GM12801 (cell line): ENCODE measurements around the gene ANKRD33B.

Source experiments
- CTCF ChIP-seq: IDR thresholded peaks from one replicate; pipeline ENCODE4 v1.5.1; 2011; ENCODE audit warnings: control low read depth; ENCODE audit not compliant: insufficient read length; ENCODE audit errors: extremely low read depth

ANKRD33B gene

GRCh38 chr5:10652151-10652550, 88.3 kb downstream of the ANKRD33B start:
- TF ChIP-seq CTCF, result no peak

GRCh38 chr5:10652606-10653005, 88.7 kb downstream of the ANKRD33B start:
- no peak for TF ChIP-seq CTCF

GRCh38 chr5:10653043-10653442, 89.2 kb downstream of the ANKRD33B start:
- TF ChIP-seq CTCF, result no peak

GRCh38 chr5:10653751-10654400, 90.0 kb downstream of the ANKRD33B start:
- no peak for TF ChIP-seq CTCF

GRCh38 chr5:10654566-10654965, 90.7 kb downstream of the ANKRD33B start:
- no peak for TF ChIP-seq CTCF

- no peak for TF ChIP-seq CTCF
Observed at GRCh38 chr5:10655161-10655971, 91.5 kb downstream of the ANKRD33B start.

- TF ChIP-seq CTCF, result no peak
Observed at GRCh38 chr5:10655972-10656830, 92.3 kb downstream of the ANKRD33B start.
